ENCODE measurements around the gene MTUS2. TPM values are rescaled to one million over a fixed set of nuclear protein-coding genes. Genes with fewer than 3 reads are reported as not detected.

MTUS2 gene
- total RNA-seq, 4 donors from 2014 or later: 0.08 to 0.57 TPM; not detected in 2

- TF ChIP-seq, protein P1, sequence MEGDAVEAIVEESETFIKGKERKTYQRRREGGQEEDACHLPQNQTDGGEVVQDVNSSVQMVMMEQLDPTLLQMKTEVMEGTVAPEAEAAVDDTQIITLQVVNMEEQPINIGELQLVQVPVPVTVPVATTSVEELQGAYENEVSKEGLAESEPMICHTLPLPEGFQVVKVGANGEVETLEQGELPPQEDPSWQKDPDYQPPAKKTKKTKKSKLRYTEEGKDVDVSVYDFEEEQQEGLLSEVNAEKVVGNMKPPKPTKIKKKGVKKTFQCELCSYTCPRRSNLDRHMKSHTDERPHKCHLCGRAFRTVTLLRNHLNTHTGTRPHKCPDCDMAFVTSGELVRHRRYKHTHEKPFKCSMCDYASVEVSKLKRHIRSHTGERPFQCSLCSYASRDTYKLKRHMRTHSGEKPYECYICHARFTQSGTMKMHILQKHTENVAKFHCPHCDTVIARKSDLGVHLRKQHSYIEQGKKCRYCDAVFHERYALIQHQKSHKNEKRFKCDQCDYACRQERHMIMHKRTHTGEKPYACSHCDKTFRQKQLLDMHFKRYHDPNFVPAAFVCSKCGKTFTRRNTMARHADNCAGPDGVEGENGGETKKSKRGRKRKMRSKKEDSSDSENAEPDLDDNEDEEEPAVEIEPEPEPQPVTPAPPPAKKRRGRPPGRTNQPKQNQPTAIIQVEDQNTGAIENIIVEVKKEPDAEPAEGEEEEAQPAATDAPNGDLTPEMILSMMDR (IDR thresholded peaks at IDR 0.05): no peak
- TF ChIP-seq POLR2A (IDR thresholded peaks at IDR 0.05): no peak
- Histone ChIP-seq H3K4me1 (peaks cover 0 to 68% (median 14%) of the 10 kb centered on the region in 3 donors), H3K9me3 (no peaks in the 10 kb centered on the region), H3K27me3 (peaks cover 0 to 19% (median 2%) of the 10 kb centered on the region in 4 donors), H3K4me3 (no peak overlapping the region), H3K27ac (no peak overlapping the region), H3K36me3 (peaks cover 9 to 61% (median 24%) of the 10 kb centered on the region in 3 donors)
- DNase-seq: no peak
- WGBS, 2 donors: 49 to 85% methylated on average over 3 to 10 of the region's 10 CpGs
- intact Hi-C loops (cut with DNase I): no loop called here
Observed at GRCh38 chr13:29510651-29511084, 690.5 kb downstream of the MTUS2 start.

DNA sequence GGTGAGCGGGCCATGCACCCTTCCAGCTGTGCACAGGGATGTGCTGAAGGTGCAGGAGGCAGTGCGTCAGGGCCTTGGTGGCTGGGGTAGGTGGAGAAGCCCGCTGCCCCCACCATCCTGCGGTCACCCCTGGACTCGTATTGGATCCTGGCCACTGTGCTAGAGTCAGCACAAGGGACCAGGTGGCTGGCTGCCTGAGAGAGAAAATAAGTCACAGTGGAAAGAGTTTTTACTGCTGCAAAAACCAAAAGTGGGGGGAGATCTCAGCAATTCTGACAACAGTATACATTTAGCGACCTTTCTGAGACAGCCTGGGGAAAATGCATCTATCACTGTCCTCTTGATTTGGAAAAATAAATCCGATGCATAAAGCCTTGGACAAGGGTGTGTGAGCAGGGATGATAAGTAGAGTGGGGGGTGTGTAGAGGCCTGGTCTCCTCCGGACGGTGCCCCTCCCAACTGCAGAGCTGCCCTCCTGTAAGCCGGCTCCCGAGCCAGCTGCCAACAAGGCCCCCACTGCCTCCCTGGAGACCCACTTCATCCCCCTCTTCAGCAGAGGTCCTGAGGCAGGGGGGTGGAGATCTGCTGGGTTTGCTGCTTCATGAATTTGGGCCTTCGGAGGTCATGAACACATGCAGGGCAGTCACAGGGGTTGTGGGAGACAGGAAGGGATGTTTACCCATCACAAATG is 691.1 kb downstream of the MTUS2 start:
- no peak for TF ChIP-seq POLR2A (IDR thresholded peaks at IDR 0.05)
- TF ChIP-seq, protein P1 (IDR thresholded peaks at IDR 0.05): no peak
- H3K27me3 ChIP-seq: peaks cover 0 to 14% (median under 1%) of the 10 kb centered on the region in 4 donors
- intact Hi-C loops (cut with DNase I): no loop called here
- H3K27ac ChIP-seq: no peak overlapping the region
- no peak for DNase-seq
- H3K36me3 ChIP-seq: peaks cover 9 to 67% (median 30%) of the 10 kb centered on the region in 3 donors
- WGBS, 2 donors: 57 to 70% methylated on average over 7 to 11 of the region's 12 CpGs
- H3K4me1 ChIP-seq: peaks cover 0 to 63% (median 12%) of the 10 kb centered on the region in 3 donors
- H3K4me3 ChIP-seq: no peak overlapping the region
- H3K9me3 ChIP-seq: no peaks in the 10 kb centered on the region

- WGBS, 2 donors: 56 to 57% methylated on average over 5 to 8 of the region's 8 CpGs
- no peak for DNase-seq
- Histone ChIP-seq H3K36me3 (peaks cover 16 to 74% (median 37%) of the 10 kb centered on the region in 3 donors), H3K27ac (no peak overlapping the region), H3K9me3 (no peaks in the 10 kb centered on the region), H3K4me1 (peaks cover 0 to 56% (median 12%) of the 10 kb centered on the region in 3 donors), H3K4me3 (no peak overlapping the region), H3K27me3 (peaks cover 0 to 6% (median 0%) of the 10 kb centered on the region in 4 donors)
- TF ChIP-seq, protein P1 (IDR thresholded peaks at IDR 0.05): no peak
- TF ChIP-seq POLR2A (IDR thresholded peaks at IDR 0.05): no peak
- intact Hi-C loops (cut with DNase I): no loop called here
Observed at GRCh38 chr13:29511980-29512379, 691.8 kb downstream of the MTUS2 start.

- Histone ChIP-seq H3K36me3 (peaks cover 20 to 87% (median 45%) of the 10 kb centered on the region in 3 donors), H3K27me3 (no peaks in the 10 kb centered on the region), H3K27ac (no peak overlapping the region), H3K4me3 (no peak overlapping the region), H3K9me3 (no peaks in the 10 kb centered on the region), H3K4me1 (peaks cover 0 to 43% (median 4%) of the 10 kb centered on the region in 3 donors)
- TF ChIP-seq, protein P1 (IDR thresholded peaks at IDR 0.05): no peak
- TF ChIP-seq POLR2A (IDR thresholded peaks at IDR 0.05): no peak
- intact Hi-C loops (cut with DNase I): no loop called here
- WGBS, 2 donors: 81 to 82% methylated on average over 12 to 13 of the region's 24 CpGs
- no peak for DNase-seq
Observed at GRCh38 chr13:29513002-29513980, 693.2 kb downstream of the MTUS2 start.
